ENCODE results near the gene SOCS2. TPM values are rescaled to one million over a fixed set of nuclear protein-coding genes. Genes with fewer than 3 reads are reported as not detected.

Gene SOCS2
- total RNA-seq, 1 donor from 2014 or later, result 3.3 TPM

Other genes starting within 250 kb of the SOCS2 start
- gene NUDT4, start 194.8 kb upstream of the SOCS2 start, total RNA-seq, result 137 and 149 TPM in 2 replicates
- 213 and 219 TPM in 2 replicates for gene UBE2N, start 130.7 kb upstream of the SOCS2 start, total RNA-seq
- 97.5 and 111 TPM in 2 replicates for gene MRPL42, start 105.2 kb upstream of the SOCS2 start, total RNA-seq
- 10.2 and 14.7 TPM in 2 replicates for gene CRADD, start 104.7 kb downstream of the SOCS2 start, total RNA-seq

Measured in pulmonary artery endothelial cell (primary cell).